ENCODE measurements around the gene POLDIP3. TPM values are rescaled to one million over a fixed set of nuclear protein-coding genes. Genes with fewer than 3 reads are reported as not detected.
"Not testable (repeated sequence)": the region's sequence is repeated elsewhere in the genome, so short reads cannot be mapped to it uniquely, and the experiment has no call there.

Gene POLDIP3
- total RNA-seq, 2 donors from 2014 or later = 20.2 to 29.5 TPM

DNA sequence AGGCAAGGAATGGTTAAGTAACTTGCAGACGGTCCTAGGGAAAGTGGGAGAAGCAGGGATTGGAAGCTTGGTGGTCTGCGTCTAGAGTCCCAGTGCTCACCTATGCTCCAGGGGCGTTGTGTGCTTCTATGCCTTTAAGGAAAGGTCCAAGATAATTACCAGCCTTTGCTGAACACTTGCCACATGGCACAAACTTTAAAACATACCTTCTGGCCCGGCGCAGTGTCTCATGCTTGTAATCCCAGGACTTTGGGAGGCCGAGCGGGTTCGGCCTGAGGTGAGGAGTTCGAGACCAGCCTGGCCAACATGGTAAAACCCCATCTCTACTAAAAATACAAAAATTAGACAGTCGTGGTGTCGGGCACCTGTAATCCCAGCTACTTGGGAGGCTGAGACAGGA, 2.3 kb downstream of the POLDIP3 start:
- Histone ChIP-seq H3K4me3 (no peak overlapping the region), H3K9me3 (no peaks in the 10 kb centered on the region), H3K27ac (no peak overlapping the region), H3K27me3 (no peaks in the 10 kb centered on the region), H3K4me1 (peaks cover 0 to 74% of the 10 kb centered on the region in 2 donors), H3K36me3 (no peaks in the 10 kb centered on the region)
- TF ChIP-seq, protein P1, sequence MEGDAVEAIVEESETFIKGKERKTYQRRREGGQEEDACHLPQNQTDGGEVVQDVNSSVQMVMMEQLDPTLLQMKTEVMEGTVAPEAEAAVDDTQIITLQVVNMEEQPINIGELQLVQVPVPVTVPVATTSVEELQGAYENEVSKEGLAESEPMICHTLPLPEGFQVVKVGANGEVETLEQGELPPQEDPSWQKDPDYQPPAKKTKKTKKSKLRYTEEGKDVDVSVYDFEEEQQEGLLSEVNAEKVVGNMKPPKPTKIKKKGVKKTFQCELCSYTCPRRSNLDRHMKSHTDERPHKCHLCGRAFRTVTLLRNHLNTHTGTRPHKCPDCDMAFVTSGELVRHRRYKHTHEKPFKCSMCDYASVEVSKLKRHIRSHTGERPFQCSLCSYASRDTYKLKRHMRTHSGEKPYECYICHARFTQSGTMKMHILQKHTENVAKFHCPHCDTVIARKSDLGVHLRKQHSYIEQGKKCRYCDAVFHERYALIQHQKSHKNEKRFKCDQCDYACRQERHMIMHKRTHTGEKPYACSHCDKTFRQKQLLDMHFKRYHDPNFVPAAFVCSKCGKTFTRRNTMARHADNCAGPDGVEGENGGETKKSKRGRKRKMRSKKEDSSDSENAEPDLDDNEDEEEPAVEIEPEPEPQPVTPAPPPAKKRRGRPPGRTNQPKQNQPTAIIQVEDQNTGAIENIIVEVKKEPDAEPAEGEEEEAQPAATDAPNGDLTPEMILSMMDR (IDR thresholded peaks at IDR 0.05) = no peak
- no peak for DNase-seq (ENCODE audit: low spot score)

DNA sequence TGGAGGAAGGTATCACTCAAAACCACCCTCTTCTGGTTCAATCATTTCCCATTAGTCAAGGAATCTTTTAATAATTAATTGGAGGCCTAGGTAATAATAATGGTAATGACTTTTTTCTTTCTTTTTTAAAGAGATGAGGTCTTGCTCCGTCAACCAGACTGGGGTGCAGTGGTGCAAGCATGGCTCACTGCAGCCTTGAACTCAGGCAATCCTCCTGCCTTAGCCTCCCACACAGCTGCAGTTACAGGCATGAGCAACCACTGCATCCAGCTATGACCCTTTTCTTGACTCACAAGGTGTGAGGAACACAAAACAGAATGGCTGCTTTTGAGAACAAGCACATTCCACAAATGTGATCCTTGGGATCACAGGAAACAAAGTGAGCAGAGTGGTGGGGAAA, 3.6 kb downstream of the POLDIP3 start:
- H3K36me3 ChIP-seq = no peaks in the 10 kb centered on the region
- H3K27ac ChIP-seq = no peak overlapping the region
- H3K4me3 ChIP-seq = no peak overlapping the region
- no peaks in the 10 kb centered on the region for H3K27me3 ChIP-seq
- DNase-seq (ENCODE audit: low spot score) = no peak
- peaks cover 0 to 66% of the 10 kb centered on the region in 2 donors for H3K4me1 ChIP-seq
- TF ChIP-seq, protein P1 (IDR thresholded peaks at IDR 0.05) = no peak
- H3K9me3 ChIP-seq = no peaks in the 10 kb centered on the region

DNA sequence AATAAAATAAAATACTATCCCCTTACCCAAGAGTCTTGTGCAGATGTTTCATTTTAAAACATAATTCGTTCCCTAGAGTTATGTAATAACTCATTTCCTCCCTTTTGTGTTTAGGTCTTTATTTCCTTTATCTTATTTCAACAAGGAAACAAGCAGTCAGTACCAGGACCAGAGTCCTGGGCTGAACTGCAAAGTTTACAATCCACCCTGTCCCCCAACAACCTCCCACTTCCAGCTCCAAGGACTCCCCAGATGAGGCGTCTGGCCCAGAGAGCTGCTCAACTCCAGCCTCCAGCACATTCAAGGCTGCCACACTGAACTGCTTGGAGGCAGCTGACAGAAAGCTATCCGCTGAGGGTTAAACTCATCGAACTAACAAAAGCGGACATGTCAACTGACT, 4.5 kb downstream of the POLDIP3 start:
- Histone ChIP-seq H3K27ac (no peak overlapping the region), H3K4me3 (no peak overlapping the region), H3K36me3 (no peaks in the 10 kb centered on the region), H3K9me3 (no peaks in the 10 kb centered on the region), H3K27me3 (no peaks in the 10 kb centered on the region), H3K4me1 (peaks cover 0 to 60% of the 10 kb centered on the region in 2 donors)
- TF ChIP-seq, protein P1 (IDR thresholded peaks at IDR 0.05) = no peak
- DNase-seq (ENCODE audit: low spot score) = no peak

DNA sequence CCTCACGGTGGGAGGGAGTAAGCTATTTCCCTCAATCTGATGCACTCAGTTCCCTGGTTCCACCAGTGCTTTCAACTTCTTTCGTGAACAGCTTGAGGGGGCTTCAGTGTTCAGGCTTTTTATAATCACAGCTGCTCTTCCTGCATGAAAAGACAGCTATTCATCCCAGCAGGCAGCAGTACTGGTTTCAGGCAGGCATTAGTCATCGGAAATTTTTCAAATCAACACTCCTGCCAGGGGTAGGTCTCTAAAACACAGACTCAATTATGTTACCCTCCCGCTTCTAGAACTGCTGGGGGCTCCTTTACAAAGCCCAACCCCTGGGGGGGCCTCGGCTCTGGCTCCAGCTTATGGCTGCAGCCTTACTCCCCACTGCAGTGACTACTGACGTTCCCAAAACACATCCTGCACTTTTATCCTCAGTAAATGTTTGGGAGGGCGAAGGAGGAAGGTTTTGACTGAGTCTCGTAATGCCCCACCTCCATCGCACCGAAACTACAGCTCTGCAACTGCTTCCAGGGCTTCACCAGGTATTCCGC, 5.8 kb downstream of the POLDIP3 start:
- no peaks in the 10 kb centered on the region for H3K27me3 ChIP-seq
- H3K9me3 ChIP-seq = no peaks in the 10 kb centered on the region
- H3K4me1 ChIP-seq = peaks cover 0 to 72% of the 10 kb centered on the region in 2 donors
- TF ChIP-seq, protein P1 (IDR thresholded peaks at IDR 0.05) = no peak
- no peak for DNase-seq (ENCODE audit: low spot score)
- H3K4me3 ChIP-seq = peak overlapping the region in 1 of 2 donors; percentile 24
- H3K27ac ChIP-seq = peak overlapping the region; percentile 26 to 37
- H3K36me3 ChIP-seq = no peaks in the 10 kb centered on the region

DNA sequence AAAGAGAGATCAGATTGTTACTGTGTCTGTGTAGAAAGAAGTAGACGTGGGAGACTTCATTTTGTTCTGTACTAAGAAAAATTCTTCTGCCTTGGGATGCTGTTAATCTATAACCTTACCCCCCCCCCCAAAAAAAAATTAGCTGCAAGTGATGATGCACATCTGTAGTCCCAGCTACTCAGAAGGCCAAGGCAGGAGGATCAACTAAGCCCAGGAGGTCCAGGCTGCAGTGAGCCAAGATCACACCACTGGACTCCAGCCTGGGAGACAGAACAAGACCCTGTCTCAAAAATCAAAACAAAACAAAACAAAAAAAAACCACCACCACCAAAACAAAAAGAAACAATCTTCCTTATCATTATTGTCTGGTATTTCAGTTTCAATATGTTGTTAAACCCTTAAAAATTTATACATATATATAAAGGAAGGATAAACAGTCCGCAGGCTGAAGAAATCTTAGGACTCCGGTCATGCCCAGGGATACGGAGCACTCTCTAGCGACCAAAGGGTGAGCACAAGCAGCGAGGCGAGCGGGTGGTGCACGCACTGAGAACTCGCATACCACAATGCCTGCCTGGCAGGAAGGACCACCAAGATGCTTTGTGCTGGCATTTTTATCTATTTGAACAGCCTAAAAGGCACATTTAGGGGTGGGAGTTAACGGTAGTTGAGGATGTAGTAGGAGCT, 6.4 kb downstream of the POLDIP3 start:
- Histone ChIP-seq H3K27ac (peak overlapping the region in 1 of 2 donors; percentile 37), H3K36me3 (no peaks in the 10 kb centered on the region), H3K9me3 (no peaks in the 10 kb centered on the region), H3K4me3 (peak overlapping the region in 1 of 2 donors; percentile 24), H3K4me1 (peaks cover 0 to 68% of the 10 kb centered on the region in 2 donors), H3K27me3 (no peaks in the 10 kb centered on the region)
- TF ChIP-seq, protein P1 (IDR thresholded peaks at IDR 0.05) = no peak
- DNase-seq (ENCODE audit: low spot score) = no peak

DNA sequence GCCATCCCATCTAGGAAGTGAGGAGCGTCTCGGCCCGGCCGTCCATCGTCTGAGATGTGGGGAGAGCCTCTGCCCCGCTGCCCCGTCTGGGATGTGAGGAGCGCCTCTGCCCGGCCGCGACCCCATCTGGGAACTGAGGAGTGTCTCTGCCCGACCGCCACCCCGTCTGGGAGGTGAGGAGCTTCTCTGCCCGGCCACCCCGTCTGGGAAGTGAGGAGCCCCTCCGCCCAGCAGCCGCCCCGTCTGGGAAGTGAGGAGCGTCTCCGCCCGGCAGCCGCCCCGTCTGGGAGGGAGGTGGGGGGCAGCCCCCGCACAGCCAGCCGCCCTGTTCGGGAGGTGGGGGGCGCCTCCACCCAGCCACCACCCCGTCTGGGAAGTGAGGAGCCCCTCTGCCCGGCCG, 7.0 kb downstream of the POLDIP3 start:
- not testable (repeated sequence) for H3K27ac ChIP-seq; H3K36me3 ChIP-seq; H3K9me3 ChIP-seq; H3K27me3 ChIP-seq; H3K4me3 ChIP-seq; DNase-seq (ENCODE audit: low spot score)
- peaks cover 0 to 61% of the 10 kb centered on the region in 2 donors for H3K4me1 ChIP-seq

Data from right atrium auricular region (tissue), 2 donors.